Fibroblast of lung (primary cell): ENCODE results near the gene BAG5.

Experiments
- EZH2 ChIP-seq: IDR thresholded peaks from 2 replicates; pipeline ENCODE4 v1.5.1; 2012; ENCODE audit warnings: low read length, control low read depth, mild to moderate bottlenecking; ENCODE audit errors: missing control alignments
- TF ChIP-seq, protein P1 (sequence below), 2 donors: IDR thresholded peaks in 1 of 2; conservative IDR thresholded peaks in 1 of 2; 1 replicate in 1 of 2; 2 replicates in 1 of 2; pipeline ENCODE4 v1.5.1; 2011 to 2012; ENCODE audit warnings: low read length in 2 of 2, control low read depth in 1 of 2, inconsistent platforms in 1 of 2, low read depth in 1 of 2, mild to moderate bottlenecking in 1 of 2

DNA sequence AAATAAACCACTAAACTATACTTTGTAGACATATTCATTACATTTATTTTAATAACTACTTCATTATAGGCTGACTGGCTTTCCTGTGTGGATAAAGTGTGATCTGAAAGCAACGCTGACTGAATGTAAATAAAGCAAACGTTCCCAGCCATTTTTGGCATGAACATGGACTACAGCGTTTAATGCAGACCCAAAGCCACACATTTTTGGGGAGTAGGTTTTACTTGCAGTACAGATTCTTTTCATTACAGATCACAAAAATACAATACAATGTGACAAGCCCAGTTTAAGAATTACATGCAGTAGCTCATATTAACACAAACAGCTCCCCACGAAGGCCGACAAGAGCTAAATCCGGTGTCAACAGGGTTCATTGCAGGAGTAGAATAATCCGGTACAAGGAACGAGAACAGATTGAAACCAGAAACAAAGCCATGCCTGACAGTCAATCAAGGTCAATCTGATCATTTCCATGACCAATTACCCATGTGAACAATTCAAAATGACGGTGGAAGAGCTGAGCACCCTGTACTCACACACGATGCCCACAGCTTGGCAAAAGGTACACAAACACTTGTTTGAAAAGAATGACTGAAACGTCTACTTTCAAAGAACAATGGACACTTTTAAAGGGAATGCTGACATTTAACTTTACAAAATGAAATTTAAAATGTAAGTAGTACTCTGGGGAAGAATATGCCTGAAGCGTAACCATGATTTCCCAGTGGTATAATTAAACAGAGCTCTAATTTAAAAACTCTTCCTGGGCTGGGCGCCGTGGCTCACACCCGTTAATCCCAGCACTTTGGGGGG lies 5.3 kb downstream of the BAG5 start:
- TF ChIP-seq, protein P1, sequence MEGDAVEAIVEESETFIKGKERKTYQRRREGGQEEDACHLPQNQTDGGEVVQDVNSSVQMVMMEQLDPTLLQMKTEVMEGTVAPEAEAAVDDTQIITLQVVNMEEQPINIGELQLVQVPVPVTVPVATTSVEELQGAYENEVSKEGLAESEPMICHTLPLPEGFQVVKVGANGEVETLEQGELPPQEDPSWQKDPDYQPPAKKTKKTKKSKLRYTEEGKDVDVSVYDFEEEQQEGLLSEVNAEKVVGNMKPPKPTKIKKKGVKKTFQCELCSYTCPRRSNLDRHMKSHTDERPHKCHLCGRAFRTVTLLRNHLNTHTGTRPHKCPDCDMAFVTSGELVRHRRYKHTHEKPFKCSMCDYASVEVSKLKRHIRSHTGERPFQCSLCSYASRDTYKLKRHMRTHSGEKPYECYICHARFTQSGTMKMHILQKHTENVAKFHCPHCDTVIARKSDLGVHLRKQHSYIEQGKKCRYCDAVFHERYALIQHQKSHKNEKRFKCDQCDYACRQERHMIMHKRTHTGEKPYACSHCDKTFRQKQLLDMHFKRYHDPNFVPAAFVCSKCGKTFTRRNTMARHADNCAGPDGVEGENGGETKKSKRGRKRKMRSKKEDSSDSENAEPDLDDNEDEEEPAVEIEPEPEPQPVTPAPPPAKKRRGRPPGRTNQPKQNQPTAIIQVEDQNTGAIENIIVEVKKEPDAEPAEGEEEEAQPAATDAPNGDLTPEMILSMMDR (conservative IDR thresholded peaks at IDR 0.05 in 1 of 2, IDR thresholded peaks at IDR 0.05 in 1 of 2; ENCODE audit: low read depth in 1 of 2, low read length in 2 of 2), result no peak
- TF ChIP-seq EZH2, result no peak
